Endodermal cell (in vitro differentiated cells): ENCODE measurements around the gene KCNMA1. TPM values are rescaled to one million over a fixed set of nuclear protein-coding genes. Genes with fewer than 3 reads are reported as not detected.

Source experiments
- DNase-seq: peaks from one replicate; pipeline ENCODE4 v3.0.0-alpha.2; 2017
- H3K27ac ChIP-seq: 2 replicates; pipeline ENCODE4 v1.5.1; 2013; ENCODE audit warnings: mild to moderate bottlenecking, low read depth, low read length, moderate library complexity
- H3K27me3 ChIP-seq: 2 replicates; pipeline ENCODE4 v1.6.1; 2013; ENCODE audit warnings: mild to moderate bottlenecking, low read length, moderate library complexity; ENCODE audit not compliant: insufficient read depth, control insufficient read depth, poor library complexity, severe bottlenecking
- H3K36me3 ChIP-seq: 2 replicates; pipeline ENCODE4 v1.7.0; 2013; ENCODE audit warnings: mild to moderate bottlenecking, low read length, moderate library complexity; ENCODE audit not compliant: control insufficient read depth, insufficient read depth
- H3K4me1 ChIP-seq: one replicate; pipeline ENCODE4 v1.7.0; 2013; ENCODE audit warnings: low read length; ENCODE audit not compliant: control insufficient read depth, insufficient read depth
- H3K4me3 ChIP-seq: 2 replicates; pipeline ENCODE4 v1.5.1; 2013; ENCODE audit warnings: mild to moderate bottlenecking, low read length, moderate library complexity
- H3K9ac ChIP-seq: 2 replicates; pipeline ENCODE4 v1.6.1; 2013; ENCODE audit warnings: mild to moderate bottlenecking, low read length, moderate library complexity; ENCODE audit not compliant: poor library complexity, severe bottlenecking; ENCODE audit errors: extremely low read depth
- H3K9me3 ChIP-seq: 2 replicates; pipeline ENCODE4 v1.6.1; 2013; ENCODE audit warnings: mild to moderate bottlenecking, low read length, moderate library complexity; ENCODE audit not compliant: control insufficient read depth
- H3K27ac Mint-ChIP-seq: 2 replicates; pipeline ENCODE4 v1.8.0; 2020; ENCODE audit warnings: mixed read lengths
- H3K27me3 Mint-ChIP-seq: 2 replicates; pipeline ENCODE4 v1.8.0; 2021; ENCODE audit warnings: mild to moderate bottlenecking, mixed read lengths; ENCODE audit not compliant: insufficient read depth
- H3K36me3 Mint-ChIP-seq: 2 replicates; pipeline ENCODE4 v1.8.0; 2020; ENCODE audit warnings: low read depth, mixed read lengths
- H3K4me1 Mint-ChIP-seq: 2 replicates; pipeline ENCODE4 v1.8.0; 2020; ENCODE audit warnings: mixed read lengths
- H3K4me3 Mint-ChIP-seq: 2 replicates; pipeline ENCODE4 v1.8.0; 2020; ENCODE audit warnings: mild to moderate bottlenecking, moderate library complexity, mixed read lengths
- H3K9me3 Mint-ChIP-seq: 2 replicates; pipeline ENCODE4 v1.8.0; 2020; ENCODE audit warnings: mild to moderate bottlenecking, mixed read lengths
- CTCF ChIP-seq: fragments of 200-600 bp; sonication (generic); conservative IDR thresholded peaks from 2 replicates; pipeline ENCODE4 v1.5.0; 2021; ENCODE audit warnings: antibody characterized with exemption, mild to moderate bottlenecking
- WGBS, 2 experiments: methylation state at CpG; one replicate each; pipeline versions ENCODE4 v1.1.5 to v1.1.7; 2013; ENCODE audit warnings: missing lambda C conversion rate in 2 of 2, mixed read lengths in 1 of 2; ENCODE audit not compliant: insufficient coverage in 1 of 2, insufficient read length in 1 of 2; 5-methylcytosine and 5-hydroxymethylcytosine counted together
- total RNA-seq, 2 donors: library from RNA; stranded (reverse); fragmentation: NEBNext Ultra II Directional in 1 of 2; extraction: Animal tissue kit (Norgen Biotek cat#: 25700) in 1 of 2; gene quantifications; 2 replicates in 1 of 2; 3 replicates in 1 of 2; pipeline ENCODE4 v1.2.1, GENCODE V29; 2021

KCNMA1 gene
- total RNA-seq, 2 donors from 2014 or later = 0.55 to 1.3 TPM

- H3K27ac ChIP-seq = no peak overlapping the region
- H3K4me3 Mint-ChIP-seq = no peak overlapping the region
- H3K27me3 ChIP-seq = peaks cover 10% of the 10 kb centered on the region
- H3K36me3 Mint-ChIP-seq = no peaks in the 10 kb centered on the region
- no peak for DNase-seq
- peaks cover 6% of the 10 kb centered on the region for H3K4me1 Mint-ChIP-seq
- no peaks in the 10 kb centered on the region for H3K9me3 ChIP-seq
- H3K36me3 ChIP-seq = no peaks in the 10 kb centered on the region
- no peak for TF ChIP-seq CTCF
- H3K9me3 Mint-ChIP-seq = no peaks in the 10 kb centered on the region
- peaks cover 20% of the 10 kb centered on the region for H3K27me3 Mint-ChIP-seq
- H3K4me3 ChIP-seq = no peak overlapping the region
- no peak overlapping the region for H3K9ac ChIP-seq
- H3K27ac Mint-ChIP-seq = no peak overlapping the region
- H3K4me1 ChIP-seq = no peaks in the 10 kb centered on the region
Observed at GRCh38 chr10:77669892-77670291, 32.3 kb upstream of the KCNMA1 start.

DNA sequence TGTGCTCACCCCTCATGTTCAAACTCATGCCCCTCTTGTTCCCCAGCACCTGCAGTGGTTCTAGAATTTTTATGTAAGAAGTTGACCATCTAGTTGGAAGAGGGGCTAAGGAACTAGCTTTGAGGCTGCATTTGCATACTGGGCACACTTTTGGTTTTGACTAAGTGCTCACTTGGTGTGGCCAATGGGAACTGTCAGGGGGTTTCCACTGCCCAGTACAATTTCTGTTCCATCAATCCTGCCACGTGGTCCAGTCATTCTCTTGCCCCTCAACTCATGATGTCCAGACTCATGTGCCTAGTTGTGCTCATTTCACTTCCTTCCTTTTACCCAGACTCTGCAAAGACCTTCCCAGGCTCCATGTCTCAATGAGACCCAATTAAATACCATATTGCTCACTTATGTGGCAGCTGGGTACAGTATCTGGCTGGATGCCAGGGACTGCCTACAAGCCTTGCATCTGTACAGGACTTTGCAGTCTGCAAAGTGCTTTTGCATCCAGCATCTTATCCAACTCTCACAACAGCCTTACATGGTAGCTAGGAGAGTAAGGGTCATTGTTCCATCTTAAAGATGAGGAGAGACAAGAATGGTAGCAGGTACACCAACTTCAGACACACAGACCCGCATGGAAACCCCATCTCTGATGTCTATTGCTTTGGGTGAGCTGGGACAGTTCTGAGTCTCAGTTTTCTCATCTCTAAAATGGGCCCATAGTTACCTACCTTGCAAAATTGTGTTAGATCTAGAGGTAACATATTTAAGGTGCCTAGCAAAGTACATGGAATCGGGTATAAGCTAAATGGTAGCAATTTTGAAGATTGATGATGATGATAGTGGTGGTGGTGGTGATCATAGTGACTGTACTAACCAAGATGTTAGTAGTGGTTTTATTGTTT is 30.1 kb upstream of the KCNMA1 start:
- Mint-ChIP-seq H3K36me3 (no peaks in the 10 kb centered on the region), H3K4me1 (peaks cover 4% of the 10 kb centered on the region), H3K4me3 (no peak overlapping the region), H3K27ac (no peak overlapping the region), H3K9me3 (no peaks in the 10 kb centered on the region), H3K27me3 (peaks cover 23% of the 10 kb centered on the region)
- Histone ChIP-seq H3K4me3 (no peak overlapping the region), H3K9ac (no peak overlapping the region), H3K27ac (no peak overlapping the region), H3K27me3 (peaks cover 10% of the 10 kb centered on the region), H3K36me3 (no peaks in the 10 kb centered on the region), H3K4me1 (no peaks in the 10 kb centered on the region), H3K9me3 (no peaks in the 10 kb centered on the region)
- 83 to 85% methylated on average over 2 to 3 of the region's 3 CpGs for WGBS, 2 experiments
- TF ChIP-seq CTCF = no peak
- no peak for DNase-seq

DNA sequence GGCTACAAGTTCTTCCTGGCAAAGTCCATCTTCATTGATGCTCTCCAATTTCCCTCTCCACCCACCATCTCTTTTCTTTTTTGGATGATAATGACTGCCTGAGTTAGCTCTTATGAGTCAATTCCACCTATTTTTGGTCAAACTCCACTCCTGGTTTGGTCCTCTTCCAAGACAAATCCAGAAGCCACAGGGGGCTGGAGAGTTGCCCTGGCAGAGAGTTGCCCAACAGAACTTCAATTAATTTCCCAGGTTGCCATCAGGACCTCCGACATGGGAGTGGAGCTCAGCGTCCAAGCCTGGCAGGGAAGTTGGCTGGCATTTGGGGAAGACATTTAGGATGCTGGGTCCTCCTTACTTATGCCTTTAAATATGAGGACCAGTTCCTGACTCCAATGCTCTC is 29.2 kb upstream of the KCNMA1 start:
- Histone ChIP-seq H3K27ac (no peak overlapping the region), H3K36me3 (no peaks in the 10 kb centered on the region), H3K9ac (no peak overlapping the region), H3K27me3 (peaks cover 10% of the 10 kb centered on the region), H3K9me3 (no peaks in the 10 kb centered on the region), H3K4me1 (no peaks in the 10 kb centered on the region), H3K4me3 (no peak overlapping the region)
- no peak overlapping the region for H3K27ac Mint-ChIP-seq
- no peaks in the 10 kb centered on the region for H3K36me3 Mint-ChIP-seq
- 100% methylated on average over 2 of the region's 2 CpGs; no CpG with 5 or more reads in 1 of the 2 experiments for WGBS, 2 experiments
- H3K4me3 Mint-ChIP-seq = no peak overlapping the region
- TF ChIP-seq CTCF = no peak
- no peaks in the 10 kb centered on the region for H3K9me3 Mint-ChIP-seq
- no peak for DNase-seq
- peaks cover 23% of the 10 kb centered on the region for H3K27me3 Mint-ChIP-seq
- H3K4me1 Mint-ChIP-seq = peaks cover under 1% of the 10 kb centered on the region
